Esophagus muscularis mucosa (tissue), 4 donors: ENCODE measurements around the gene GLYATL1. TPM values are rescaled to one million over a fixed set of nuclear protein-coding genes. Genes with fewer than 3 reads are reported as not detected.

ENCODE experiments used
- DNase-seq: peaks from one replicate; pipeline ENCODE4 v3.0.0-alpha.2; 2017; ENCODE audit errors: extremely low spot score
- H3K27ac ChIP-seq, 4 donors: fragments of 200-600 bp; sonication (generic); replicated peaks in 1 of 4; 1 replicate in 3 of 4; 2 replicates in 1 of 4; pipeline ENCODE4 v1.5.1; 2016 to 2019; ENCODE audit warnings: mild to moderate bottlenecking in 1 of 4
- H3K27me3 ChIP-seq, 4 donors: fragments of 200-600 bp; sonication (generic); one replicate each; pipeline versions ENCODE4 v1.5.1 to v1.6.0; 2016 to 2019
- H3K36me3 ChIP-seq, 4 donors: fragments of 200-600 bp; sonication (generic); one replicate each; pipeline ENCODE4 v1.5.1; 2016 to 2019
- H3K4me1 ChIP-seq, 4 donors: fragments of 200-600 bp; sonication (generic); one replicate each; pipeline ENCODE4 v1.5.1; 2016 to 2019
- H3K4me3 ChIP-seq, 4 donors: fragments of 200-600 bp; sonication (generic); 1 replicate in 2 of 4; 2 replicates in 2 of 4; pipeline ENCODE4 v1.5.1; 2016 to 2019; ENCODE audit warnings: mild to moderate bottlenecking in 4 of 4, moderate library complexity in 1 of 4
- H3K9me3 ChIP-seq, 4 donors: fragments of 200-600 bp; sonication (generic); 1 replicate in 3 of 4; 2 replicates in 1 of 4; pipeline ENCODE4 v1.5.1; 2016 to 2019
- CTCF ChIP-seq, 3 experiments: fragments of 200-600 bp in 2 of 3; fragments of 450-650 bp in 1 of 3; sonication (generic) in 2 of 3; IDR thresholded peaks; one replicate each; pipeline ENCODE4 v1.5.1; 2017 to 2019; ENCODE audit warnings: antibody characterized with exemption in 3 of 3, mild to moderate bottlenecking in 2 of 3, moderate library complexity in 1 of 3
- EP300 ChIP-seq: sonication (generic); formaldehyde crosslinking; IDR thresholded peaks from one replicate; pipeline ENCODE4 v1.6.1; 2017; ENCODE audit warnings: antibody characterized with exemption
- POLR2A ChIP-seq: fragments of 450-650 bp; IDR thresholded peaks from one replicate; pipeline ENCODE4 v1.6.1; 2017; ENCODE audit warnings: antibody characterized with exemption, moderate library complexity, mild to moderate bottlenecking, low read depth
- POLR2AphosphoS5 ChIP-seq, 2 donors: sonication (generic); formaldehyde crosslinking; IDR thresholded peaks; one replicate each; pipeline ENCODE4 v1.6.1; 2017; ENCODE audit warnings: antibody characterized with exemption in 2 of 2
- WGBS: methylation state at CpG from one replicate; pipeline ENCODE4 v1.1.5; 2018; 5-methylcytosine and 5-hydroxymethylcytosine counted together
- intact Hi-C: fragments of 100-400 bp; cut with DNase I; formaldehyde crosslinking; loops from one replicate; pipeline ENCODE4 v1.15.1; 2023
- total RNA-seq, 4 donors: library from RNA; depleted of rRNA; stranded (reverse); fragments of >200 nt; gene quantifications; one replicate each; pipeline versions ENCODE4 v1.1.0 to v1.2.1, GENCODE V29; 2016

Gene GLYATL1
- total RNA-seq, 4 donors from 2014 or later: not detected

- Histone ChIP-seq H3K4me1 (peaks cover 0 to under 1% (median 0%) of the 10 kb centered on the region in 4 donors), H3K9me3 (peaks cover 0 to 5% (median 3%) of the 10 kb centered on the region in 4 donors), H3K27ac (no peak overlapping the region), H3K27me3 (peaks cover 0 to 7% (median 0%) of the 10 kb centered on the region in 4 donors), H3K4me3 (no peak overlapping the region), H3K36me3 (no peaks in the 10 kb centered on the region)
- no peak for DNase-seq
- TF ChIP-seq POLR2A (no peak), POLR2AphosphoS5 (IDR thresholded peaks at IDR 0.05) (no peak), EP300 (no peak), CTCF (IDR thresholded peaks at IDR 0.05) (no peak)
- WGBS: 65% methylated on average over 5 of the region's 5 CpGs
- intact Hi-C loops: no loop called here
Measured at GRCh38 chr11:58922479-58922878, 16.8 kb upstream of the GLYATL1 start.

DNA sequence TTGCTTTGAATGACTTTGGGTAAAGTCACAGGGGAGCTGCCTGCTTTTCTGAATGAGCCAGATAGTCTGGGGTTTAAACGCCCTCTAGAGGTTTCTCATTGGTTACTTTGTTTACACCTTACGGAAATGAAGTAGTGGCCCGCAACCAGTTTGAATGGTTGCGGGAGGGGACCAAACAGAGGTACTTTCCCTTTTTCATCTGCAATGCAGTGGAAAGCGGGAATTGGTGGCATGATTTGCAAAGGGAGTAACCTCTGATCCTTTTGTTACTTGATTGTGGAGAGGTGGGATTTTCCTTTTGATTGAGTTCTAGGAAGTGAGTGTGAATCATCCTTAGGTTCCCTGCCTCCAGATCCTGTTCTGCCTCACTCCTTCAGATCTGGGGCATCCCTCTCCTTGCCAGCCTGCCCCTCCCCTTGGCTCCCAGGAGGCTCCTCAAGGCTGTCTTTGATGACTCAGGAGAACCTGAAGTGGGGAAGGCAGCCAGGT lies 15.9 kb upstream of the GLYATL1 start:
- Histone ChIP-seq H3K36me3 (no peaks in the 10 kb centered on the region), H3K9me3 (peaks cover 0 to 2% (median 0%) of the 10 kb centered on the region in 4 donors), H3K27ac (no peak overlapping the region), H3K4me1 (peaks cover 3 to 8% (median 7%) of the 10 kb centered on the region in 4 donors), H3K4me3 (no peak overlapping the region), H3K27me3 (peaks cover 0 to 15% (median 0%) of the 10 kb centered on the region in 4 donors)
- DNase-seq: no peak
- no peak for TF ChIP-seq POLR2AphosphoS5 (IDR thresholded peaks at IDR 0.05)
- no peak for TF ChIP-seq EP300
- TF ChIP-seq CTCF (IDR thresholded peaks at IDR 0.05): no peak
- no peak for TF ChIP-seq POLR2A
- 6% methylated on average over 5 of the region's 5 CpGs for WGBS
- intact Hi-C loops: no loop called here

GRCh38 chr11:58924230-58924629 lies 15.1 kb upstream of the GLYATL1 start:
- H3K36me3 ChIP-seq: no peaks in the 10 kb centered on the region
- 81% methylated on average over 4 of the region's 4 CpGs for WGBS
- intact Hi-C loops: no loop called here
- H3K9me3 ChIP-seq: no peaks in the 10 kb centered on the region
- H3K27me3 ChIP-seq: peaks cover 0 to 23% (median 0%) of the 10 kb centered on the region in 4 donors
- no peak for DNase-seq
- H3K4me3 ChIP-seq: no peak overlapping the region
- TF ChIP-seq EP300 (no peak), POLR2AphosphoS5 (IDR thresholded peaks at IDR 0.05) (no peak), CTCF (IDR thresholded peaks at IDR 0.05) (no peak), POLR2A (no peak)
- H3K27ac ChIP-seq: no peak overlapping the region
- peaks cover 3 to 9% (median 7%) of the 10 kb centered on the region in 4 donors for H3K4me1 ChIP-seq

GRCh38 chr11:58926251-58926650 lies 13.0 kb upstream of the GLYATL1 start:
- WGBS: 70% methylated on average over 5 of the region's 5 CpGs

More at GRCh38 chr11:58926251-58926650, 13.0 kb upstream of the GLYATL1 start:
- Histone ChIP-seq H3K27ac (no peak overlapping the region), H3K36me3 (no peaks in the 10 kb centered on the region), H3K4me1 (peaks cover 3 to 9% (median 7%) of the 10 kb centered on the region in 4 donors), H3K27me3 (peaks cover 0 to 31% (median 0%) of the 10 kb centered on the region in 4 donors), H3K4me3 (no peak overlapping the region), H3K9me3 (no peaks in the 10 kb centered on the region)
- TF ChIP-seq EP300 (no peak), CTCF (IDR thresholded peaks at IDR 0.05) (no peak), POLR2AphosphoS5 (IDR thresholded peaks at IDR 0.05) (no peak), POLR2A (no peak)
- intact Hi-C loops: no loop called here
- no peak for DNase-seq
